Large intestine (tissue), 3 donors: ENCODE data around the gene DNMT1. TPM values are rescaled to one million over a fixed set of nuclear protein-coding genes. Genes with fewer than 3 reads are reported as not detected.

Experiments used
- DNase-seq, 2 donors: peaks; one replicate each; pipeline versions ENCODE4 v3.0.0 to v3.0.0-alpha.2; 2013
- H3K27ac ChIP-seq: one replicate; pipeline ENCODE4 v1.5.1; 2013; ENCODE audit warnings: low read length
- H3K27me3 ChIP-seq: 2 replicates; pipeline ENCODE4 v1.6.1; 2013; ENCODE audit warnings: low read length; ENCODE audit not compliant: control insufficient read depth, insufficient read depth
- H3K36me3 ChIP-seq: 2 replicates; pipeline ENCODE4 v1.6.1; 2013; ENCODE audit warnings: low read length; ENCODE audit not compliant: control insufficient read depth, insufficient read depth
- H3K4me1 ChIP-seq: one replicate; pipeline ENCODE4 v1.6.1; 2013; ENCODE audit warnings: low read length; ENCODE audit not compliant: control insufficient read depth, insufficient read depth
- H3K4me3 ChIP-seq: one replicate; pipeline ENCODE4 v1.5.1; 2013; ENCODE audit warnings: low read length
- H3K9me3 ChIP-seq: one replicate; pipeline ENCODE4 v1.6.1; 2013; ENCODE audit warnings: mild to moderate bottlenecking, low read depth, low read length, moderate library complexity; ENCODE audit not compliant: control insufficient read depth
- WGBS: methylation state at CpG from one replicate; pipeline ENCODE4 v1.1.5; 2013; ENCODE audit warnings: low lambda C conversion rate; ENCODE audit not compliant: insufficient coverage; 5-methylcytosine and 5-hydroxymethylcytosine counted together
- polyA plus RNA-seq: library from polyadenylated mRNA; unstranded; fragments of 120-200 nt; gene quantifications from one replicate; pipeline ENCODE4 v1.2.1, GENCODE V29; 2013

Gene DNMT1
- polyA plus RNA-seq, 1 donor: 51.9 TPM

- no peak overlapping the region for H3K4me3 ChIP-seq
- H3K27me3 ChIP-seq: no peaks in the 10 kb centered on the region
- WGBS: no CpG with 5 or more reads among the region's 5 CpGs
- H3K27ac ChIP-seq: no peak overlapping the region
- H3K9me3 ChIP-seq: peaks cover 4% of the 10 kb centered on the region
- H3K4me1 ChIP-seq: peaks cover 4% of the 10 kb centered on the region
- DNase-seq: no peak
- H3K36me3 ChIP-seq: no peaks in the 10 kb centered on the region
Measured at GRCh38 chr19:10100163-10100785, 94.5 kb downstream of the DNMT1 start.

- peak overlapping the region; percentile 40 for H3K4me3 ChIP-seq
- WGBS: no CpG with 5 or more reads among the region's 26 CpGs
- no peak overlapping the region for H3K27ac ChIP-seq
- H3K27me3 ChIP-seq: no peaks in the 10 kb centered on the region
- peaks cover 4% of the 10 kb centered on the region for H3K9me3 ChIP-seq
- H3K4me1 ChIP-seq: peaks cover 4% of the 10 kb centered on the region
- peaks cover 11% of the 10 kb centered on the region for H3K36me3 ChIP-seq
- no peak for DNase-seq
Measured at GRCh38 chr19:10096615-10096963, 98.2 kb downstream of the DNMT1 start.

GRCh38 chr19:10095948-10096614 lies 98.7 kb downstream of the DNMT1 start:
- peak; percentile 95 for DNase-seq
- Histone ChIP-seq H3K9me3 (peaks cover 4% of the 10 kb centered on the region), H3K4me3 (peak overlapping the region; percentile 40), H3K27me3 (no peaks in the 10 kb centered on the region), H3K4me1 (peaks cover 4% of the 10 kb centered on the region), H3K27ac (peak overlapping the region; percentile 54), H3K36me3 (peaks cover 16% of the 10 kb centered on the region)
- WGBS: no CpG with 5 or more reads among the region's 97 CpGs

GRCh38 chr19:10095622-10095947 lies 99.2 kb downstream of the DNMT1 start:
- Histone ChIP-seq H3K36me3 (peaks cover 21% of the 10 kb centered on the region), H3K9me3 (peaks cover 4% of the 10 kb centered on the region), H3K4me1 (peaks cover 4% of the 10 kb centered on the region), H3K27me3 (no peaks in the 10 kb centered on the region), H3K4me3 (no peak overlapping the region), H3K27ac (peak overlapping the region; percentile 54)
- DNase-seq: no peak
- no CpG with 5 or more reads among the region's 7 CpGs for WGBS

GRCh38 chr19:10093295-10094186 lies 101.2 kb downstream of the DNMT1 start:
- no peak overlapping the region for H3K4me3 ChIP-seq
- no peaks in the 10 kb centered on the region for H3K27me3 ChIP-seq
- peaks cover 4% of the 10 kb centered on the region for H3K4me1 ChIP-seq
- no CpG with 5 or more reads among the region's 22 CpGs for WGBS
- no peak overlapping the region for H3K27ac ChIP-seq
- peaks cover 37% of the 10 kb centered on the region for H3K36me3 ChIP-seq
- H3K9me3 ChIP-seq: peaks cover 12% of the 10 kb centered on the region
- DNase-seq: no peak

GRCh38 chr19:10092648-10093294 lies 102.0 kb downstream of the DNMT1 start:
- H3K36me3 ChIP-seq: peaks cover 37% of the 10 kb centered on the region
- no peak overlapping the region for H3K27ac ChIP-seq
- H3K9me3 ChIP-seq: peaks cover 12% of the 10 kb centered on the region
- H3K27me3 ChIP-seq: no peaks in the 10 kb centered on the region
- H3K4me1 ChIP-seq: peaks cover 4% of the 10 kb centered on the region
- H3K4me3 ChIP-seq: no peak overlapping the region
- WGBS: 63% methylated on average over 1 of the region's 9 CpGs
- DNase-seq: no peak

- no CpG with 5 or more reads among the region's 13 CpGs for WGBS
Measured at GRCh38 chr19:10091895-10092641, 102.7 kb downstream of the DNMT1 start.

GRCh38 chr19:10091370-10091687 lies 103.4 kb downstream of the DNMT1 start:
- H3K4me3 ChIP-seq: no peak overlapping the region
- no peaks in the 10 kb centered on the region for H3K27me3 ChIP-seq
- 100% methylated on average over 1 of the region's 17 CpGs for WGBS
- DNase-seq: no peak
- no peak overlapping the region for H3K27ac ChIP-seq
- peaks cover 4% of the 10 kb centered on the region for H3K4me1 ChIP-seq
- H3K36me3 ChIP-seq: peaks cover 37% of the 10 kb centered on the region
- peaks cover 12% of the 10 kb centered on the region for H3K9me3 ChIP-seq

More at GRCh38 chr19:10091895-10092641, 102.7 kb downstream of the DNMT1 start:
- Histone ChIP-seq H3K9me3 (peaks cover 12% of the 10 kb centered on the region), H3K27me3 (no peaks in the 10 kb centered on the region), H3K27ac (no peak overlapping the region), H3K4me3 (no peak overlapping the region), H3K36me3 (peaks cover 37% of the 10 kb centered on the region), H3K4me1 (peaks cover 4% of the 10 kb centered on the region)
- DNase-seq: peak in 1 of 2 donors; percentile 5

GRCh38 chr19:10089801-10090375 lies 104.9 kb downstream of the DNMT1 start:
- H3K4me1 ChIP-seq: no peaks in the 10 kb centered on the region
- H3K27me3 ChIP-seq: no peaks in the 10 kb centered on the region
- WGBS: no CpG with 5 or more reads among the region's 15 CpGs
- no peak overlapping the region for H3K27ac ChIP-seq
- H3K36me3 ChIP-seq: peaks cover 37% of the 10 kb centered on the region
- DNase-seq: no peak
- peaks cover 8% of the 10 kb centered on the region for H3K9me3 ChIP-seq
- H3K4me3 ChIP-seq: no peak overlapping the region
